ENCODE data around the gene WIPI1.
"Not testable (repeated sequence)": the region's sequence is repeated elsewhere in the genome, so short reads cannot be mapped to it uniquely, and the experiment has no call there.

The WIPI1 gene

DNA sequence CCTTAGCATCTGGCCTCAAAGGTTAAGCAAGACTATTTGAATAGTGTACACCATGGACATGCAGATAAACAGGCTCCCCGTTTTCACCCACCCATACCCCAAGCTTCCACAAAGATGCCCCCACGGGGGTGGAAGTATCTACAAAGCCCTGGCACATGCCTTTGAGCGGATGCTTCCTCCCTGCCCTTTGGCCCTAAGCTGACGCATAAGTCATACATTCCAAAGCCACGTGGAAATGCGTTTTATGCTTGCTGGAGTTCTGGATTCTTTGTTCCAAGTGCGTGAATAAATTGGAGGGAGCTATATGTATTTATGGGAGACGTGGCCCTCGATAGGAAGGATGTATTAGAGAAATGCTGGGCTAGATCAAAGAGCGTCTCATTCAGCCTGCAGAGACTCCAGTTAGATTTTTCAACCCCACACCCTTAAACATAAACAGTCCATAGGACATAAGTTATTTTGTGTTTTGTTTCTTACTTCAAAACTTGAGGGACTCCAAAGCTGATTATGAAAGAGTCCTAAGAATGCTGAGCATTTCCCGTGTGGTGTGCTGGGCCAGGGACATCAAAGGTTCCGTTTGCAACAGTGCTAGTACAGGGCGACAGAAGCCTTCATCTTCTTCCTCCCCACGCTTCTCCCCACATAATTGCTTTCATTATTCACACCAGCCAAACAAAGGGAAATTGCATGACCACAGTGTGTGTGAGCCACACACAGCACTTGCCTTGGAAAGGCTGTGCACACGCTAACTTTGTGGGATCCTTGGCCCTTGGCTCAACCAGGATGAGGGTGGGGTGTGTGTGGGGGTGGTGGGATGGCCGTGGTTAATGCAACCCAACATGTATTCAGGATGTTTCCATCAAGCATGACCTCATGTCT lies 73.6 kb downstream of the WIPI1 start:
- DNase-seq: peak; percentile 6 to 30

DNA sequence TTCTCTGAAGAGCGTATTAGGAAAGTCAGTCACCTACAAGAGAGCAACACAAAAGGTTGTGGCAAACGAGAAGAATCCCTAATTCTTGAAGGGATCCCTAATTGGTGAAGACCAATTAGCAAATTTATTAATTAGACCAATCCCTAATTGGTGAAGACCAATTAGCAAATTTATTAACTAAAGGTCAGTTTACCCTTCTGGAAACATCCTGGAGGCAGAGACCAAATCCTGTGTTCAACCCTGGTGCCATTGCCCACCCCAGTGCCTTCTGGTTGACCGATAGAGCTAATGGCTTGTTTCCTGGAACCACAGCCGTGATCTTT lies 74.2 kb downstream of the WIPI1 start:
- no peak for DNase-seq

GRCh38 chr17:68382582-68383085 lies 74.7 kb downstream of the WIPI1 start:
- DNase-seq: no peak

DNA sequence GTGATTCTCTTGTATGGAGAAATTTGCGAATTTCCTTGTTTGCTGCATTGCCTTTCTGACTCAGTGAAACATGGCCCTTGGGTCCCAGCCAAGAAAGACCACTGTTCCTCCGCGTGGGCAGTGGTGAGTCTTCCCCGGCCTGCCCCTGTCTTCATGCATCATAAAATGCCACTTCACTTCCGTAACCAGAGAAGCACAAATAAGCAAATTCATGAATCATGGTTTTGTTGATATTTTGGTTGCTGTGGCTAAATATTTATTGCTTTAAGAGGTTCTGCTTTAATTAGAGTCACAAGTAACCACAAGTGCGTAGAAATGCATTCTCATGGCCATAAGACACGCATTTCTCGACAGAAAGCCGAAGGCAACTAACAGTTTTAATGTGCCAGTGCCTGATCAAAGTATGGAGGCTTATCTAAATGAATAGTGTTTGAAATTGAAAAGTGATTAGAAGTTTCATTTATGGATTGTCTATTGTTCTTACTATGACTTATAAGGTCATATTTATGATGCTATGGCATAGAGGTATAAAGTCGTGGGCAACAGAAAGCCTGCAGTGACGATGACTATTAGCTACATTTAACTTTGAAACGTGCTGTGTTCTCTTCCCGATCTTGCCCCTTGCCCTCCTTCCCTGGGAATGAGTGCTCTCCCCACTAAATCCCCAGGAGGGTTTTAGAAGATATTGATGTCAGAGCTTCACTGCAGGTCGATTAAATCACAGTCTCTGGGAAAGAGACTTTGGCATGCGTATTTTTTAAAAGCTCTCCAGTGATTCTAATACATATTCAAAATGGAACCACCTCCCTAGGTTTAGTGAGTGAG lies 76.0 kb downstream of the WIPI1 start:
- peak in 1 of 2 donors; percentile 61 for DNase-seq

DNA sequence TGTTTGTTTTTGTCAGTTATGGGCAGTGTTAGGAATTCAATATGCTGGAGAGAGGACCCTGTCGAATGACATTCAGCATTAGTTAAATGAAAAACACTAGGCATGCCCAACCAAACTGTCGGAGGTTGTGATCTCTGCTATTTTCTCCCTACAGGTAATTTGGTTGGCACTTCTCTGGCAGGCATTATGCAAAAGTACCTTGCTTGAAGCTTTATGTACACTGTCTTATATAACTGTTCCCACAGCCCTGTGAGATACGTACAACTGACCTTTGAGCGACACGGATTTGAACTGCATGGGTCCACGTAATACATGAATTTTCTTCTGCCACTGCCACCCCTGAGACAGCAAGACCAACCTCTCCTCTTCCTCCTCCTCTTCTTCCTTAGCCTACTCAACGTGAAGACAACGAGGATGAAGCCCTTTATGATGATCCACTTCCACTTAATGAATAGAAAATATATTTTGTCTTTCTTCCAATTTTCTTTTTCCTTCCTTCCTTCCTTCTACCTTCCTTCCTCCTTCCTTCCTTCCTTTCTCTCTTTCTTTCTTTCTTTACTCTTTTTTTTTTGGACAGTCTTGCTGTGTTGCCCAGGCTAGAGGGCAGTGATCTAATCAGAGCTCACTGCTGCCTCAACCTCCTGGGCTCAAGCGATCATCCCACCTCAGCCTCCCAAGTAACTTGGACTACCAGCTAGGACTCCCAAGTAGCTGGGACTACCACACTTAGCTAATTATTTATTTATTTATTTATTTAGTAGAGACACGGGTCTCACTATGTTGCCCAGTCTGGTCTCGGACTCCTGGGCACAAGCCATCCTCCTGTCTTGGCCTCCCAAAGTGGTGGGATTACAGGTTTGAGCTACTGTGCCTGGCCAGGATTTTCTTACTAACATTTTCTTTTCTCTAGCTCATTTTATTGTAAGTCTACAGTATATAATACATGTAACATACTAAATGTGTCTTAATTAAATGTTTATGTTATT lies 77.3 kb downstream of the WIPI1 start:
- no peak for DNase-seq

- DNase-seq: no peak
Measured at GRCh38 chr17:68379177-68379510, 78.2 kb downstream of the WIPI1 start.

- peak in 1 of 2 donors; percentile 62 for DNase-seq
Measured at GRCh38 chr17:68378268-68379176, 78.8 kb downstream of the WIPI1 start.

DNA sequence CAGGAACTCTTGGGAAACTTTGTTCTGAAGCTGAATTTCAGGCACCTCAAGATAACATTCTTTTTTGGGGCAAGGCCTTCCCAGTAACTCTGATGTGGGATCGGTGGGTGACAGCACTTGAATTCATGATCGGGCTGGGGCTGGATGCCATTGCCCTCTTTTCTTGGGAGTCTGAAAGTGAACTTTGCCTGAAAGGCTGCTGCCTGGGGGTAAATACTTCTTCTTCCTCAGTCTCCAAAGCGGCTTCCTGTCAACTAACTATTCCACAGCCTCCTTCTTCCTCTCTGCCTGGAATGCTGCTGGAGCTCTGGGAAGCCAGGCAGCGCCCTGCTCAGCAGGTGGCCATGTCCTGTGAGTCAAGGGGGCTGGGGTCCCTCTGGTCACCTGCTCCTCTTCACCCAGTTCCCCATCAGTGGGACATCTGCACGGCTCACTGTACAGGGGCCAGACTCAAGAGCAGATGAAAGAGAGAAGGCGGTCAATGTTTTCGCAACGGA lies 79.5 kb downstream of the WIPI1 start:
- DNase-seq: no peak

DNA sequence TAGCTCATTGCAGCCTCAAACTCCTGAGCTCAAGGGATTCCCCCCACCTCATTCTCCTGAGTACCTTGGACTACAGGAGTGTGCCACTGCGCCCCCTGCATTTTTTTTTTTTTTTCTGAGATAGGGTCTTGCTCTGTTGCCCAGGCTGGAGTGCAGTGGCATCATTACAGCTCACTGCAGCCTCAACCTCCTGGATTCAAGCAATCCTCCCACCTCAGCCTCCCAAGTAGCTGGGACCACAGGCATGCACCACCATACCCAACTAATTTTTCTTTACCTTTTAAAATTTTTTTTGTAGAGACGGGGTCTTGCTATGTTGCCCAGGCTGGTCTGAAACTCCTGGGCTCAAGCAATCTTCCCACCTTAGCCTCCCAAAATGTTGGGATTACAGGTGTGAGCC lies 81.1 kb downstream of the WIPI1 start:
- DNase-seq: not testable (repeated sequence)

GRCh38 chr17:68375566-68375965 lies 81.7 kb downstream of the WIPI1 start:
- DNase-seq: no peak
